ENCODE measurements around the gene RUVBL1.

Gene RUVBL1

DNA sequence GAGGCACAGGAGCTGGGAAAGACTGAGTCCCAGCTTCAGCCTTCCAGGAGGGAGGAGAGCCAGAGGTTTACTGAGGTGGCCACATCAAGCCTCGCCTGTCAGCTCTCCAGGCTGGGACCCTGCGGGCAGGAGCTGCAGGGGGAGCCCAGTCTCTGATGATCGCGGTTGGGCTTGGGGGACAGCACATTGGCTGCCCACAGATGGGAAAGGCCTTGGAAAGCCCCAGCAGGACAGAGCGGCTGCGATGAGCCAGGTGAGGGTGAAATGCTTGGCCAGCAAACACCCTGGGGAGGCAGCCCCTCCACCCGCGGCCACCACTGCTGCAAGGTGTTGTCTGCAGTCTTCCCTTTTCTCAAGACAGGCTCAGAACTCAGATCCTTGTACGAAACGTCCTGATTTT, 40.2 kb downstream of the RUVBL1 start:
- DNase-seq (ENCODE audit: low read depth), result no peak

GRCh38 chr3:128082546-128082945, 41.1 kb downstream of the RUVBL1 start:
- DNase-seq (ENCODE audit: low read depth), result no peak

DNA sequence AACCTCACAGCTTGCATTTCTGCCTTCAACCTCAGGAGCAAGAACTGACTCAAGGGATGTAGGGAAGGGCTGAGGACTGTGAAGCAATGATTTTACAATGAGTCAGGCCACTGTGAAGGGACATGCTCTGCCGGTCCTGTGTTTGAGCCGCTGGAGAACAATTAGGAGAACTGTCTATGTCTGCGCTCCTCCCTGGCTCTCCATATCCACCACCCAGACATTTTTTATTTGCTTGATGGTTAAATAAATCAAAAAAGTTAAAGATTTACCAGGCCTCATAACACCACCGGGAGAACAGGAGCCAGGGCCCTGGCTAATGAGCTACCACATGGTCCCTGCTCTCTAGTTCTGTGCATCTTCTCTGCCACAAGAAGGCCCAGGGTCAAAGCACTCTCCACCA, 41.8 kb downstream of the RUVBL1 start:
- DNase-seq (ENCODE audit: low read depth), result no peak

- no peak for DNase-seq (ENCODE audit: low read depth)
These were observed 42.4 kb downstream of the RUVBL1 start for GRCh38 chr3:128081226-128081625.

DNA sequence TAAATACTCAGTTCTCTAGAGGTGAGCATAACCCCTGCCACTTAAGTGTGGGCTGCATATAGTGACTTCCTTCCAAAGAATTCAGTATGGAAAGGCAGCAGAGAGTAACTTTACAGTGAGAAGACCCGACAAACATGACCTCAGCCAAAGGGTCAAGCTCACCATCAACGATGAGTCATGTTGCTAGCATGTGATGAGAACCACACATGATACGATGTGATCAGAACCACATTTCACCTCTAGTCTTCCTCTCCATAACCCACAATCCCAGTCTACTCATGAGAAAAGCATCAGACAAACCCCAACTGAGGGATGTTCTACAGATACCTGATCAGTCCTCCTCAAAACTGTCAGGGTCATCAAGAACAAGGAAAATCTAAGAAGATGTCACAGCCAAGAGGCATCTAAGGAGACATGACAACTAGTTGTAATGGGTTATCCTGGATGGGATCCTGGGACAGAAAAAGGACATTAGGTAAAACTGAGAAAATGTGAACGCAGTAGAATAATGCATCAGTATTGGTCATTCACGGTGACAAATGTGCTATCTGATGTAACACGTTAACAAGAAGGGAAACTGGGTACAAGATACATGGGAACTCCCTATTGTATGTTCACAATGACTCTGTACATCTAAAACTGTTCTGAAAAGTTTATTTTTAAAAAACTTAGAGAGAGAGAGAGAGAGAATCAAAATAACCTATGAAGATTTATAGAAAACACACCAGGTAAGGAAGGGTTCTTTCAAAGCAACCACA, 43.1 kb downstream of the RUVBL1 start:
- no peak for DNase-seq (ENCODE audit: low read depth)

DNA sequence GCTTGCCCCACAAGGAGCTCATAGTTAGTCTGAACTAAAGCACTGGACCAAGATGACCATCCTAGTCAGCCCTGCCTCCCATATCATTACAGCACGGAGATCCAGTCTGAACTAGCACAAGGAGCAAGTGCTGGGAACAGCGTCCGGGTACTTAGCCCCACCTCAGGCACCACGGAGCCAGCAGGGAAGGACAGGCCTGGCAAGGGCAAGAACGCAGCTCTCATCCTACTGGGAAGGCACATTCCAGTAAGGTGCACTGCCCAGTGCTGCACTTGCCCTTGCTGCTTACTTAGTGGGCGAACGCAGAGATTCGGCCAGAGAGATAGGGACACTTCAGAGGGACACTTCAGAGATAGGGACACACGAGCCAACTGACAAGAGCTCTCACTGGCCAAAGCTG, 43.8 kb downstream of the RUVBL1 start:
- no peak for DNase-seq (ENCODE audit: low read depth)

- DNase-seq (ENCODE audit: low read depth), result no peak
These were observed 44.7 kb downstream of the RUVBL1 start for GRCh38 chr3:128078875-128079274.

DNA sequence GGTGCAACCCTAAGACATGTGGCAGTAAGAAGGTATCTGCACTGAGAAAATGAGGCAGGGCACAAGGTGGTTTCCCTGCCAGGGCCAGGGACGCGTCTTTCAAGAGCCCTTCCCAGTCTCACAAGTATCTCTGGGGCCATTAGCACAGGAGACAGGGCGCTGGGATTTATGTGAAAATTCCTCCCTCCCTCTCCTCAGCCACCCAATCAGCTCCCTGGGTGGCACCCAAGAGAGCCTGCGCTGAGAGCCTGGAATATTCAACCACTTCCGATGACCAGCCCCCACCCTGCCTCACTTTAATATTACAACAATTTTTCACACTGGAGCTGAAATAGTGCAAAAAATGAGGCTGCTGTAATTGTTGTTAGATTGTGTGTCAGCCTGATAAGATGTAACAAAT, 45.3 kb downstream of the RUVBL1 start:
- no peak for DNase-seq (ENCODE audit: low read depth)

- no peak for DNase-seq (ENCODE audit: low read depth)
These were observed 45.9 kb downstream of the RUVBL1 start for GRCh38 chr3:128077665-128078064.

DNA sequence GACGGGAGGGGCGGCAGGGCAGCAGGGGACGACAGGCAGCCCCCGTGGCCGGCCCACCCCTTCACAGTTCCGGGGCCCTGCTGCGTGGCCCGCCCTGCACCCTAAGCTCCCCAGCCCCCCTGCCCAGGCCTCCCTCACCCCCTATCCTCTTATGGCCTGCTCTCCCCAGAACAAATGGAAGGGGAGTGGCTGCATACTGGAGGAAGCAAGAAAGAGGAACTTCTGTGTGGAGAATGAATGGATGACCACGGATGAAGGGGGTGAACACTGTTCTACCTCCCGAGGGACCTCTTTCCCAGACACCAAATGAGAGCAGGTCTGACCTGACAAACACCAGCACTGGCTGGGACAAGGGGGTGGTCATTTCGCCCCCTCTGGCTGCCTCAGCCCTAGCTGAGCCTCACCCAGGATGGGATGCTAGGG, 46.4 kb downstream of the RUVBL1 start:
- no peak for DNase-seq (ENCODE audit: low read depth)

- DNase-seq (ENCODE audit: low read depth), result no peak
These were observed 47.0 kb downstream of the RUVBL1 start for GRCh38 chr3:128076483-128077201.

DNA sequence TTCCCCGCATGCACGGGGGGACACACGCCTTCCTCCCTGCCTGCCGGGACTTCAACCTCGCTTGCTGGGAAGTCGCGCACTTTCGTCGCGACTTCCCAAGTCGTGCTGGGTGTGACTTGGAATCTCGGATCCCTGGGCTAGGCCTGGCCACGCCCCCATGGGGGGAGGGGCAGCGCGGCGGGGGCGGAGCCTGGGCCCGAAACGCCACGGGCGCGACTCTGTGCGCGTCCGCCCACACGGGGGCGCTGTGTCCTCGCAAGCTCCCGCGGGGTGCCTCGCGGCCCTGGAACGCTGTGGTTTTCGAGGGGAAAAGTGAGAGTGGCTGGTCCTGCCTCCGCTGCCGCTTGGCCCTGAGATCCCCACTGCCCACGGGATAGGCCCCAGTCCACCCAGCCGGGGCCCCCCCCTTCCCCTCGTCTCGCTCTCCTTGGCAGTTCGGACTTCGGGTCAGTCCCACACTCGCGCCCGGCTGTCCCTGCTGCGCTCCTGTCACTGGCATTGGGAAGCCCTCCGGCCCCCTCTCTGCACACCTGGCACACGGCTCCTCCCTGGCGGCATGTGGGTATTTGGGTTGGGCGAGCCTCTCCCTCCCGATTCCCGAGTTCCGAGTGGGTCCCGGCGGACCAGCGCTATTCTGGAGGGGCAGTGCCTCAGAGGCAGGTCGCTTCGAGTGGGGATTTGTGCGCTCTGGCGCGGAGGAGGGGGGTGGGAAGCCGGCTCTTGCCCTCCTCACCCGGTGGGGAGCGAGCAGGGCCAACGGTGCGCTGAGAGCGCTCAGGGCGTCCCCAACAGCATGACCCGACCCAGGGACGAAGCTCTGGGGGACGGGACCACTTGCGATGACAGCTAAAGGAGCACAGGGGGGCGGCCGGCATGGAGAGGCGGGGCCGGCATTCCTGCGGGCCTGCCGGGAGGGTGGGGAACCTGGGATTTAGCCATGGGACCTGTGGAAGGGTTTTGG, 47.8 kb downstream of the RUVBL1 start:
- peak; percentile 85 for DNase-seq (ENCODE audit: low read depth)

DNA sequence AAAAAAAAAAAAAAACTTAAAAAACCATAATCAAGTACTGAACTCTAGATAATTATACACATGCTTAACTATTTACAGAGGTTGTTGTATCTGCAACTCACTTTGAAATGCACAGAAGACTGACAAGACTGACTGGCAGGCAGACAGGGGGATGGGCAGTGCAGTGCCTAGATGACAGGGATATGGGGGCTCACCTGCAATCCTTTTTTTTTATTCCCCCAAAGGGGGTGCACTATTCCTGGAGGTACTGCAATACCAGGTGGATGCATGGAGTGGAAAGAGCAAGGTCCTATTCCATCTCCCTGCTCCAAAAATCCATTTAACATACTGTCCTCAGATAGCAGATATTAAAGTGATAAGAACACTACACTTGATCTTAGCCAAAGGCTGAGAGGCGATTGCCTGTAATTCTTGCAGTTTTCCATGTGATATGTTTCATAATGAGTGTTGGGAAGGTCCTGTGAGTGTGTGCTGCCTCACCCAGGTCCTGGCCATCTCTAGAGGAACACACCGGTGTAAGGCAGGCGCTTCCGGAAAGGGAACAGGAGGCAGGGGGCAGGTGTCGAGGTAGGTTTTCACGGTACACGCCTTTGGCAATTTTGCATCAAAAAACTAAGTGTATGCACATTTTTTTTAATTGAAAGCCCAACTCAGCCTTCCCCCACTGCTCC, 48.6 kb downstream of the RUVBL1 start:
- DNase-seq (ENCODE audit: low read depth), result no peak

GRCh38 chr3:128073807-128074206, 49.8 kb downstream of the RUVBL1 start:
- no peak for DNase-seq (ENCODE audit: low read depth)

DNA sequence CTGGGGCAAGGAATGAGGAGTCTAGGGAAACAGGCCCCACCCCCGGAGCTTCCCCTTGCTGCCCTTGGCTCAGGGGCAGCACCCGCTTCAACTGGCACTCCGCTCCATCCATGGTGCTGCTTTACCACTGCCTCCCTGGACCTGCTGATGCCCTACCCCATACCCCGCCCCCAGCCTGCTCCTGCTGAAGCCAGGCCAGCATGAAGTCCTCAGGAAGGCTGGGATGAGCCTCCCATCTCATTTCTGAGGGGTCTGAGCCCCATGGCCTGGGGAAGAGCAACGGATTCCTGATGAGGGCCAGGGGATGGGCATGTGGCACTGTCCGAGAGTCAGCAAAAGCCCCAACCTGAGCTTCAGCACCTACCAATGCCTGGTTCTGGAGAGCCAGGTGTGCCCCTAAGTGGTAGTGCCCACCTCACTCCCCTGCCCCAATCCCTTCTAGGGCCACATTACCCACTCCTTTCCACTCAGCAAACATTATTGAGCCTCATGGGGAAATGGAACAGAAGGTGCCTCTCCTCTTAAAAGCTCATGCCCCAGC, 50.4 kb downstream of the RUVBL1 start:
- no peak for DNase-seq (ENCODE audit: low read depth)

GRCh38 chr3:128072454-128073184, 51.0 kb downstream of the RUVBL1 start:
- no peak for DNase-seq (ENCODE audit: low read depth)

GRCh38 chr3:128071771-128072453, 51.7 kb downstream of the RUVBL1 start:
- no peak for DNase-seq (ENCODE audit: low read depth)

- DNase-seq (ENCODE audit: low read depth), result no peak
These were observed 52.6 kb downstream of the RUVBL1 start for GRCh38 chr3:128070898-128071591.

DNA sequence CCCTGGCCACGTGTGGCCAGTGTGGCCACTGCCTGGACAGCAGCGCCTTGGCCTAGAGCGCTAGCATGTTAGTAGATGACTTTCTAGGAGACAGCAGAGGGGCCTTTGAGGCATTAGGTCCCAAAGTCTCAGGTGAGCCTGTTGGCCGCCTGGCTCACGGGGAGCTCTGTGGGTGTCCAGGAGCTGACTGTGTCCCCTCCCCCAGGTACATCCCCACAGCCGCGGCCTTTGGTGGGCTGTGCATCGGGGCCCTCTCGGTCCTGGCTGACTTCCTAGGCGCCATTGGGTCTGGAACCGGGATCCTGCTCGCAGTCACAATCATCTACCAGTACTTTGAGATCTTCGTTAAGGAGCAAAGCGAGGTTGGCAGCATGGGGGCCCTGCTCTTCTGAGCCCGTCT, 54.3 kb downstream of the RUVBL1 start:
- DNase-seq (ENCODE audit: low read depth), result no peak

- no peak for DNase-seq (ENCODE audit: low read depth)
These were observed 55.4 kb downstream of the RUVBL1 start for GRCh38 chr3:128068156-128068620.
